NCI-H2227 treated with DMSO at 0.1 percent for 48 hours (cell line): ENCODE results near the gene GDF9.

Source experiments
- DNase-seq: peaks from one replicate; lab custom pipeline; 2025; lab: John Stamatoyannopoulos, UW

The GDF9 gene

GRCh38 chr5:132836852-132837251, 29.4 kb downstream of the GDF9 start:
- no peak for DNase-seq

DNA sequence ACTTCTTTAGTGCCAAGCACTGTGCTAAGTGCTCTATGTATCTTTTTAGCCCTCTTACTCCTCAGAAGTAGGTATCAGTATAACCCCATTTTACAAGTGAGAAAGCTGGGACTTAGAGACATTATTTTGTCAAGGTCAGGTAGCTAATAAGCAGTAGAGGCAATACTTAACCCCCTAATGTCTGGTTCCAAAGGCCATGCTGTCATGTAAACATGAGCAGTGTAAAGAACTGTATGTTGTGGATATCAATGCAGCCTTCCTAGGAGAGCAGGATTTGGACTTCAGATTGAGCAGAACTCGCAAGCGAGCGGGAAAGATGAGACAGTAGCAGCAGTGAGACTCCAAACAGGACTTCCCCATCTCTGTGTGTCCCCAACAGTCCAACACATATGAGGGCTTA, 32.2 kb downstream of the GDF9 start:
- no peak for DNase-seq

DNA sequence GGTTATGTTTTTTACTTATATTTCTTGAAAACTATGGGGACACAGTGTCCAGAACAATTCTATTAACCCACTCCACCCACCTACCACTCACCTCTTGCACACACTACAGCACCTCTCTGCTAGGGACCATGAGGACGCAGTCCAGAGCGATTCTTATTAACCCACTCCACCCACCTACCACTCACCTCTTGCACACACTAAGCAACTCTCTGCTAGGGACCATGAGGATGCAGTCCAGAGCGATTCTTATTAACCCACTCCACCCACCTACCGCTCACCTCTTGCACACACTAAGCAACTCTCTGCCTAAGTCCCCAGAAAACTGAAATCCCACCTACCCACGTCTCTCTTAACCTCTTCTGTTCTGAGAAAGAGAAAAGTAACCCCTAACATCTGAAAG, 33.7 kb downstream of the GDF9 start:
- no peak for DNase-seq

DNA sequence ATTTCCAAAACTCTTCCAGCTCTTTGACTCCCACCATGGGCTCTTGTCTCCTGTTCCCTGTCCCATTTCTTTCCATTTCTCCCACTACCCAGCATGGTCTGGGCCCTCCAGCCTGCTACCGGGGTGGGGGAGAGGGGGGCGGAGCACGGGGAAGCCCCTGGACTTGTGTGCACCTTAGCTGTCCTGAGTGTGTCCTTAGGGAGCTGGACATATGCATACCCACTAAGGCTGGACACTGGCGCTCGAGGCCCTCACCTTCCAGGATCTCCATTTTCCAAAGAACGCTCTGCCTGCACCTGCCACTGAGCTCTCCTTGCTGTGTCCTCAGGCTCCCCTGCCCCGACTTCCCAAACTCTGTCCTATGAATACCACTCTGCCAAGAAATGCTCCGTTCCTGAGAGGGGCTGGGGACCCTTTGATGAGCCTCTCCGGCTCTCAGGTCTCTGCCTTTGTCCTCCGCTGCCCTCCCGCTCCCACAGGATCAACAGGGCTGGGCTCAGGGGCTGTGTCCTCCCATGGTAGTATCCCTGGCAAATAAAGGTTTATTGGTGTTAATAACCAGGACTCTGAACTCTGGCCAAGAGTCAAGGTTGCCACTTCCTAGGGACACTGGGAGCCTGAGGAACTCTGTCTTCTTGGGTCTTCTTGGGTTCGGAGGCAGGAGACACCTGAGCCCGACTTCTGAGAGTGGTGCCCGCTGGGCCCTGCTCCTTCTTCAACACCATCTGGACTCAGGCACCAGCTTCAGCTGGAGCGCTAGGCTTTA, 35.0 kb downstream of the GDF9 start:
- DNase-seq, result no peak

DNA sequence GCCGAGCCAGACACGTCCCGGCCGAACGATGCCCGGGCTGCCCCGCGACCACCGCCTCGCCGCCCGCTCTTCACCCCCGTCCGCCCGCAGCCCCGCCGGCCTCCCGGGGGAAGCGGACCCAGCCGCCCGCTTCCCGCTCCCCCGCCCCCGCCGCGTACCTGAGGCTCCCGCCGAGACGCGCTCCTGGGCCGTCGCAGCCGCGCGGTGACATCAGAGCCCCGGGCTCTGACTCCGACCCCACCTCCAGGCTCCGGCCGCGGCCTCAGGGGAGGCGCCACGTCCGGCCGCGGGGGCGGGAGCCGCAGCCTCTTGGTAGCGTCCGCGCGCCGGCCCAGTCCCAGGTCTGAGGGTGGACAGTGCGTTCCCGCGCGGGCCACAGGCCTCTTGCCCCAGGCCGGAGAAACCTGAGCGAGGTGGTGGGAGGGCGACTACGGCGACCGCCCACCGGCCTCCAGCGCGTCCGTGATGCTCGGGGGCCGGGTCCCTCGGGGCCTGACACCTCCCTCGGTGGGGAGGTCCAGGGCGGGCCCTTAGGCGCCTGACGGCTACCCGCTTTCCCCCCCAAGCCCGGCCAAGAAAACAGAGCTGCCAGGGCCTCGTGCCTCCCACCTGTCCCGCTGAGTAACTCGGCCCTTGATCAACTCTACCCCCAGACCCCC, 35.7 kb downstream of the GDF9 start, which contains the start of gene SHROOM1:
TSS of gene SHROOM1 (minus strand) at position 212 of the 659 bp plus-strand sequence. CDS start 4,507 bp downstream, outside the sequence.
- no peak for DNase-seq

DNA sequence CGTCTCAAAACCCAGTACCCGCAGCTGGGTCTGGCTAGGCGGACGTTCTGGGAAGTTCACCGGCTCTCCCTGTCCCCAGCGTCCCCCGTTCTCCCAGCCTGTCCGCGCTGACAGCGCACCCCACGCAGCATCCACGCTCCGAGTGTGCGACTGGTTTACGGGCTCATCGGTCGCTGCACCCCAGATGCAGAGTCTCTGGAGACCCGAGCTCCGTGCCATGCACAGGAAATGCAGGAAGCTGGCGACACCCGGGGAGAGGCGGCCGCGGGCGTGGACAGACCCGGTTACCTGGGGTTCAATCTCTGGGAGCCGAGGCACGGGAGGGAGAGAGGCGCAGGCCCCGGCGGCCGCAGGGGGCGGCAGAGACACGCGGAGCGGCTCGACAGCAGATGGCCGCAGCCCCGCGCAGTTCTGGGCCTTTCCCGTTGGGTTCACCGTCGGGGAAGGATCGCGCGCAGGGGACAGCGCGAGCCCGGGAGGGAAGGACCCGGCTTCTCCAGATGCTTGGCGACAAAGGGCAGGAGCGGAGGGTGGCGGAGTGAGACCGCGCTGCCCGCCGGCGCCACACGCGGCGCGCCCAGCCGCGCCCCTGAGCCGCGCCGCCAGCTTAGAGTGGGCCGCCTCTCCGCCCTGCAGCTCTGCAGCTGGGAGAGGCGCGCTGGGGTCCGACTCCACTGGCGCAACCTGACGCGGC, 36.4 kb downstream of the GDF9 start:
- DNase-seq, result peak; percentile 3

- no peak for DNase-seq
Observed at GRCh38 chr5:132828846-132829494, 37.3 kb downstream of the GDF9 start.

DNA sequence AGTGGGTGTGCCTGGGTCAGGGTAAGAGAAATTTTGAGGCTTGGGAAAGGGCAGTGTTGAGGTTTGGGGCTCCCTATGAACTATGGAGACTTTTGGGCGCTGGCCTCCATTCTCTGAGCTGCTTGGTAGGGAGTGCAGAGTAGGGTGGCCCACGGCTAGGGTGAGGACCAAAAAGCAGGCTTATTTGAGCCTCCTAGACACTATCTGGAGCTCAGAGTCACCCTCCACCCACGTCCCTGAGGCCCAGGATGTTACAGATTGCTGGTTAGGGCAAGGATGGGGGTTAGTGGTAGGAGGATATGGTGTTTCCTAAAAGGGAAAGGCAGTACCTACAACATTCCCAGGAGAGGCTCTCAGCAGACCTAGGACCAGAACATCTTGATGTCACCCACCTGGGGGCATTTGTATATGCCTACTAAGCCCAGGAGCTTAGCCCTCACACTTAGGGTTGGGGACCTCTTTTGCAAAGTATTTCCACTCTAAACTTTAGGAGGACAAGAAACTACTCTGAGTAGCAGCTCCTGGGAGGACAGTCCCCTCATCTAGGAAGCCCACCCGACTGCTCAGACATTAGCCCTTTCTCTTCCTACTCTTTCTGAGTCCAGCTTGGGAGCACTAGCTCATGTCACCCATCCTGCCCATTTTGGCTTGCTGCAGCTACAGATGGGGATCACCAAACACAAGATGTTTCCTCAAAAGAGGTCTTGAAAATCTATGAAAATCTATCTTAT, 38.2 kb downstream of the GDF9 start:
- no peak for DNase-seq

- no peak for DNase-seq
Observed at GRCh38 chr5:132826424-132827082, 39.7 kb downstream of the GDF9 start.

GRCh38 chr5:132825834-132826391, 40.4 kb downstream of the GDF9 start:
- no peak for DNase-seq

DNA sequence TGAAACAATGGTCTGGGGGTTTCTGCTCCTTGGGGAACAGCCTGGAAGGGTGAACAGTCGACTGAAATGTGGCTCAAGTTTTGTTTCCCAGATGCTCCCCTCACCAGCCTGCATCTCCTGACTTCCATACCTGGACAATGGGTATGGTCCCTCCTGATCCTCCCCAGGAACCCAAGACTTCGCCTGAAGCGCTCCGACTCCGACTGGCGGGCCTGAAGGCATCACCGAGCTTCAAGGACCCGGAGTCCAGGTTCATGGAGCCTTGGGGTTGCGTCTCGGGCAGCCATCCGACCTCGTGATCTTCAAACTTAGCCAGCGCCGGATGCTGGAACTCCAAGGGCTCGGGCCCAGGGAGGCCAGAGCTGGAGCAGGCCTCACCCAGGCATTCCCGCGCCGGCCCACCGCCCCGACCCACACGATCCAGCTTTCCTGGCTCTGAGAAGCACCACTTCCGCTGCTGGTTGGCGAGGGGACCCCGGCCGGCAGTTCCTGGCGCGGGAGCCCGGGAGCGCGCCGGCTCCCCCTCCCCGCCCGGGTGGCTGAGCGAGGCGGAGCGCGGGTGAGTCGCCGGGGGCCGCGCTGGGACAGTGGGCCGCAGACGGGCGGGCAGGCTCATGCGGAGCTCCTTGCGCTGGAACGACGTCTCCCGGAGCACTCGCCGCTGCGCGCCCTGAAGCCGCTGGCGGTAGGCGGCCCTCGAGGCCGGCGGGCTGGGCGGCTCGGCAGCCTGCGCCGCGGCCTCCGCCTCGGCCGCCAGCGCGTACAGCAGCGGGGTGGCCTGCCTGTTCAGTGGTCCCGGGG, 41.0 kb downstream of the GDF9 start:
- DNase-seq, result no peak

DNA sequence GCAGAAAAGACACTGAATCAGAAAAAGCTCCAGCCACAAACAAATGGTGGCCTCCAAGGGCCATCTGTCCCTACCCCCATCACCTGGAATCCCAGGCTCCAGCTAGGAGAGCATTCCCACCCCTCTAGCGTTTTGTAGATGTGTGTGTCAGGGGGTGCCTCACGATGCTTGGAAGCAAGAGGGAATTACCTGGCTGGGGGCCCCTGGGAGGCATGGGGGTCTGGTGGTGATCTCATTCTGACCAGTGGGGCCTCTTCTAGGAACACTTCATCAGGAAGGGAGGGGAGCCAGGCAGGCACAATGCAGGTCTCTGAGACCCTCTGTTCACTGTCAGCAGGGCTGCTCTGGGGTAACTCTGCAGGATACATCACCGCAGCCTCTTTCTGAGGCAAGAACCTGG, 41.8 kb downstream of the GDF9 start:
- DNase-seq, result no peak

- no peak for DNase-seq
Observed at GRCh38 chr5:132823481-132824050, 42.7 kb downstream of the GDF9 start.

- DNase-seq, result no peak
Observed at GRCh38 chr5:132822650-132823480, 43.4 kb downstream of the GDF9 start.

DNA sequence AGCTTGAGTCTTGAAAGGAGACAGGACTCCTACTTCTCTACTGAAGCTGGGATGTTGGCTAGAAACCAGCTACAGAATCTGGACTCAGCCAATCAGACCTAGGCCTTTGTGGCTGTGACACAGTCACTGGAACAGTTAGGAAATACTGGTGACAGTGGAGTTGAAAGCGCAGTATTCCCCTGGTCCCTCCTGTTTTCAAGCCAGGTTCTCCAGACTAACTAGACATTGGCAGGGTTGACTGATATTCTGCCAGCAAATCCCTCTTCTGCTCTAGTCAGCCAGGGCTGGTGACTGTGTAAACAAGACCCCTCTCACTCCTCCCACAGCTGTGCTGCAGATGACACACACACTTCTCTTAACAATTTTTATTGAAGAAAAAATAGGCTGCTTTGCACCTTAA, 44.5 kb downstream of the GDF9 start:
- peak; percentile 27 for DNase-seq

DNA sequence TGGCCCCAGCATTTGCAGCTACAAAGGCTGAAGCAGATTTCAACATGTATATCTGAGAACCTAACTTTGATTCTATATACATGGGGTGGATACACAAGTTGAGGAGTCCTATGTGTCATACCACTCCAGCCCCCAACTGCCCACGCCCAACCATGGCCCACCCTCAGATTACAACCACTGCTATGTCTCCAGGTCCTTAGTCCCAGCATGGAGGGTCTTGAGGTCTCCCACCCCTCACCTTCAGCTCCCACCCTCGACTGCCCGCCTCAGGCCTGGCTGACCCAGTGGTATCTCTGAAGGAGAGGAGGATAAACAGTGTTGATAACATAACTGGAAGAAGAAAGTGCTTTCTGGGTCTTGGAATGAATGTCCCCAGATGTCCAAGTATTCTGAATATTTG, 44.9 kb downstream of the GDF9 start:
- DNase-seq, result no peak

- DNase-seq, result peak; percentile 72
Observed at GRCh38 chr5:132820162-132820754, 46.0 kb downstream of the GDF9 start.

DNA sequence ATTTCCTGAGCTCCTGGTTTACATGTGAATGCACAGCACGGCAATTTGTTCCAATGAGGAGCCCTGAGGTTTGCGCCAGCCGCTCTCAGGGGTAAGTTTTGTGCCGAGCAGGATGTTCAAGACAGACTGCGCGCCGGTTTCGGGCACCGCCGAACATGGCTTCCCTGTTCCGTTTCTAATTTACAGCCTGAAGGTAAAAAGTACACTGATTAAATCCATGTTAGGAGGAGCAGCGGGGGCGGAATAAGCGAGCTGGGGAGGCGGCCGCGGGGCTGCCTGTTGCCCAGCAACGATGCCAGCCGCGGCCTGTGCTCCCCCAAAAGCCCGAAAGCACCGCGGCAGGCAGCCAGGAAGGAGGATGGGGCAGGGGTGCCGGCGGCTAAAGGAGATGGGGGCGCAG, 46.8 kb downstream of the GDF9 start:
- no peak for DNase-seq
